Karpas-422 (cell line): ENCODE data around the gene DZANK1. TPM values are rescaled to one million over a fixed set of nuclear protein-coding genes. Genes with fewer than 3 reads are reported as not detected.
"Not testable (repeated sequence)": the region's sequence is repeated elsewhere in the genome, so short reads cannot be mapped to it uniquely, and the experiment has no call there.

ENCODE experiments used
- DNase-seq: peaks from one replicate; pipeline ENCODE4 v3.0.0-alpha.2; 2015
- H2AFZ ChIP-seq: fragments of 200-600 bp; sonication (generic); 2 replicates; pipeline ENCODE4 v1.6.1; 2014; ENCODE audit warnings: antibody characterized with exemption, low read length, mixed read lengths
- H3K27ac ChIP-seq: fragments of 200-600 bp; sonication (generic); 2 replicates; pipeline ENCODE4 v1.5.1; 2014; ENCODE audit warnings: mild to moderate bottlenecking, low read length, moderate library complexity
- H3K27me3 ChIP-seq: fragments of 200-600 bp; sonication (generic); 2 replicates; pipeline ENCODE4 v1.6.1; 2014; ENCODE audit warnings: low read length, mixed read lengths
- H3K36me3 ChIP-seq: fragments of 200-600 bp; sonication (generic); 2 replicates; pipeline ENCODE4 v1.6.1; 2014; ENCODE audit warnings: low read length, mixed read lengths; ENCODE audit not compliant: insufficient read depth
- H3K4me1 ChIP-seq: fragments of 200-600 bp; sonication (generic); 2 replicates; pipeline ENCODE4 v1.6.1; 2014; ENCODE audit warnings: mild to moderate bottlenecking, low read length, mixed read lengths
- H3K4me2 ChIP-seq: fragments of 200-600 bp; sonication (generic); 2 replicates; pipeline ENCODE4 v1.6.1; 2014; ENCODE audit warnings: low read length, low read depth, mild to moderate bottlenecking; ENCODE audit not compliant: poor library complexity, severe bottlenecking
- H3K4me3 ChIP-seq: fragments of 200-600 bp; sonication (generic); 2 replicates; pipeline ENCODE4 v1.5.1; 2014; ENCODE audit warnings: mild to moderate bottlenecking, antibody characterized with exemption, low read length, mixed read lengths
- H3K79me2 ChIP-seq: fragments of 200-600 bp; sonication (generic); 2 replicates; pipeline ENCODE4 v1.6.1; 2014; ENCODE audit warnings: mild to moderate bottlenecking, low read length, mixed read lengths
- H3K9ac ChIP-seq: fragments of 200-600 bp; sonication (generic); 2 replicates; pipeline ENCODE4 v1.6.0; 2014; ENCODE audit warnings: low read length
- H3K9me2 ChIP-seq: fragments of 200-600 bp; sonication (generic), shearing (Covaris generic); replicated peaks from 2 replicates; pipeline ENCODE4 v1.6.0; 2014; ENCODE audit warnings: mild to moderate bottlenecking, low read length, moderate library complexity; ENCODE audit not compliant: insufficient read depth
- H3K9me3 ChIP-seq: fragments of 300-700, 200-600 bp; sonication (generic); 2 replicates; pipeline ENCODE4 v1.6.1; 2014; ENCODE audit warnings: low read length, mixed read lengths
- H4K20me1 ChIP-seq: fragments of 200-600 bp; sonication (generic); 2 replicates; pipeline ENCODE4 v1.6.1; 2014; ENCODE audit warnings: mild to moderate bottlenecking, antibody characterized with exemption, low read length, low read depth; ENCODE audit not compliant: insufficient read depth
- total RNA-seq: library from RNA; depleted of rRNA; stranded (reverse); fragments of >200 nt; shearing (Covaris generic); gene quantifications from 2 replicates; pipeline ENCODE4 v1.2.3, GENCODE V29; 2014; ENCODE audit warnings: low replicate concordance

Gene DZANK1
- total RNA-seq, 1 experiment from 2014 or later = 35.6 TPM

GRCh38 chr20:18391686-18392085 lies 75.1 kb downstream of the DZANK1 start:
- no peak for DNase-seq
- Histone ChIP-seq H4K20me1 (0 out of 2 replicates have a peak, but pooled peaks cover 2% of the 10 kb centered on the region), H3K4me1 (no peaks in the 10 kb centered on the region), H3K36me3 (peaks cover 39% of the 10 kb centered on the region), H3K27ac (no peak overlapping the region), H3K9me3 (no peaks in the 10 kb centered on the region), H3K27me3 (no peaks in the 10 kb centered on the region), H3K4me3 (no peak overlapping the region), H3K4me2 (no peak overlapping the region), H3K9ac (no peak overlapping the region), H3K9me2 (no peaks in the 10 kb centered on the region), H3K79me2 (no peaks in the 10 kb centered on the region; the same call in 1 of the 2 replicates), H2AFZ (no peak overlapping the region)

- Histone ChIP-seq H3K36me3 (peaks cover 34% of the 10 kb centered on the region), H3K27me3 (no peaks in the 10 kb centered on the region), H3K4me2 (no peak overlapping the region), H3K9me3 (no peaks in the 10 kb centered on the region), H3K9me2 (no peaks in the 10 kb centered on the region), H4K20me1 (0 out of 2 replicates have a peak, but pooled peaks cover 2% of the 10 kb centered on the region), H3K4me3 (no peak overlapping the region), H3K4me1 (no peaks in the 10 kb centered on the region), H3K79me2 (no peaks in the 10 kb centered on the region; the same call in 1 of the 2 replicates), H3K27ac (no peak overlapping the region), H3K9ac (no peak overlapping the region), H2AFZ (no peak overlapping the region)
- no peak for DNase-seq
These were observed 76.6 kb downstream of the DZANK1 start for GRCh38 chr20:18390201-18390600.

- Histone ChIP-seq H2AFZ (no peak overlapping the region), H3K27ac (no peak overlapping the region), H3K36me3 (peaks cover 39% of the 10 kb centered on the region), H3K4me2 (no peak overlapping the region), H3K79me2 (no peaks in the 10 kb centered on the region; the same call in 1 of the 2 replicates), H3K4me1 (no peaks in the 10 kb centered on the region), H3K9ac (no peak overlapping the region), H3K9me3 (no peaks in the 10 kb centered on the region), H4K20me1 (0 out of 2 replicates have a peak, but pooled peaks cover 2% of the 10 kb centered on the region), H3K9me2 (no peaks in the 10 kb centered on the region), H3K4me3 (no peak overlapping the region), H3K27me3 (no peaks in the 10 kb centered on the region)
- DNase-seq = no peak
These were observed 78.0 kb downstream of the DZANK1 start for GRCh38 chr20:18388860-18389259.

GRCh38 chr20:18380908-18381529 lies 85.8 kb downstream of the DZANK1 start:
- no peaks in the 10 kb centered on the region for H3K9me3 ChIP-seq
- DNase-seq = no peak

GRCh38 chr20:18377896-18378481 lies 88.8 kb downstream of the DZANK1 start:
- Histone ChIP-seq H3K4me1 (no peaks in the 10 kb centered on the region), H3K79me2 (no peaks in the 10 kb centered on the region), H3K9me2 (no peaks in the 10 kb centered on the region), H3K4me3 (no peak overlapping the region), H3K27ac (no peak overlapping the region), H3K27me3 (no peaks in the 10 kb centered on the region), H3K4me2 (no peak overlapping the region), H3K9ac (no peak overlapping the region), H3K9me3 (no peaks in the 10 kb centered on the region), H2AFZ (no peak overlapping the region), H3K36me3 (no peaks in the 10 kb centered on the region; the same call in 1 of the 2 replicates), H4K20me1 (no peaks in the 10 kb centered on the region)
- DNase-seq = no peak

More at GRCh38 chr20:18380908-18381529, 85.8 kb downstream of the DZANK1 start:
- Histone ChIP-seq H3K27ac (no peak overlapping the region), H3K4me1 (no peaks in the 10 kb centered on the region), H3K36me3 (peaks cover 14% of the 10 kb centered on the region), H3K9ac (no peak overlapping the region), H3K79me2 (no peaks in the 10 kb centered on the region), H2AFZ (no peak overlapping the region), H3K4me2 (no peak overlapping the region), H4K20me1 (no peaks in the 10 kb centered on the region), H3K4me3 (no peak overlapping the region), H3K9me2 (no peaks in the 10 kb centered on the region), H3K27me3 (no peaks in the 10 kb centered on the region)

- not testable (repeated sequence) for H3K4me1 ChIP-seq, H3K9ac ChIP-seq, H3K27me3 ChIP-seq, H3K4me2 ChIP-seq, H2AFZ ChIP-seq, H3K79me2 ChIP-seq, H3K36me3 ChIP-seq, H3K27ac ChIP-seq, DNase-seq, H3K9me2 ChIP-seq, H4K20me1 ChIP-seq, H3K9me3 ChIP-seq, H3K4me3 ChIP-seq
These were observed 91.3 kb downstream of the DZANK1 start for GRCh38 chr20:18375551-18375950.

- H3K79me2 ChIP-seq = no peaks in the 10 kb centered on the region
- no peaks in the 10 kb centered on the region for H3K4me1 ChIP-seq
- no peak overlapping the region for H2AFZ ChIP-seq
- no peak overlapping the region for H3K4me3 ChIP-seq
- no peak overlapping the region for H3K27ac ChIP-seq
- H3K9me2 ChIP-seq = no peaks in the 10 kb centered on the region
- H4K20me1 ChIP-seq = no peaks in the 10 kb centered on the region
- H3K4me2 ChIP-seq = no peak overlapping the region
- no peaks in the 10 kb centered on the region for H3K36me3 ChIP-seq
- no peak for DNase-seq
- no peak overlapping the region for H3K9ac ChIP-seq
- no peaks in the 10 kb centered on the region for H3K27me3 ChIP-seq
- no peaks in the 10 kb centered on the region for H3K9me3 ChIP-seq
These were observed 94.5 kb downstream of the DZANK1 start for GRCh38 chr20:18372296-18372695.

GRCh38 chr20:18364768-18365167 lies 102.1 kb downstream of the DZANK1 start:
- Histone ChIP-seq H3K9ac (no peak overlapping the region), H4K20me1 (no peaks in the 10 kb centered on the region), H3K27ac (no peak overlapping the region), H3K4me1 (no peaks in the 10 kb centered on the region), H3K36me3 (no peaks in the 10 kb centered on the region), H3K27me3 (no peaks in the 10 kb centered on the region), H3K79me2 (no peaks in the 10 kb centered on the region), H2AFZ (peak overlapping the region; percentile 36; the same call in 1 of the 2 replicates), H3K4me2 (no peak overlapping the region), H3K9me3 (no peaks in the 10 kb centered on the region), H3K4me3 (no peak overlapping the region), H3K9me2 (peaks cover 5% of the 10 kb centered on the region; the same call in 1 of the 2 replicates)
- no peak for DNase-seq
